Activated T-cell treated with anti-CD3 and anti-CD28 coated beads for 1 hour (primary cell): ENCODE results near the gene COL15A1.
"Not testable (repeated sequence)": the region's sequence is repeated elsewhere in the genome, so short reads cannot be mapped to it uniquely, and the experiment has no call there.

Experiments
- DNase-seq: peaks from one replicate; pipeline ENCODE4 v3.0.0-alpha.2; 2020; ENCODE audit warnings: low read depth

COL15A1 gene

DNA sequence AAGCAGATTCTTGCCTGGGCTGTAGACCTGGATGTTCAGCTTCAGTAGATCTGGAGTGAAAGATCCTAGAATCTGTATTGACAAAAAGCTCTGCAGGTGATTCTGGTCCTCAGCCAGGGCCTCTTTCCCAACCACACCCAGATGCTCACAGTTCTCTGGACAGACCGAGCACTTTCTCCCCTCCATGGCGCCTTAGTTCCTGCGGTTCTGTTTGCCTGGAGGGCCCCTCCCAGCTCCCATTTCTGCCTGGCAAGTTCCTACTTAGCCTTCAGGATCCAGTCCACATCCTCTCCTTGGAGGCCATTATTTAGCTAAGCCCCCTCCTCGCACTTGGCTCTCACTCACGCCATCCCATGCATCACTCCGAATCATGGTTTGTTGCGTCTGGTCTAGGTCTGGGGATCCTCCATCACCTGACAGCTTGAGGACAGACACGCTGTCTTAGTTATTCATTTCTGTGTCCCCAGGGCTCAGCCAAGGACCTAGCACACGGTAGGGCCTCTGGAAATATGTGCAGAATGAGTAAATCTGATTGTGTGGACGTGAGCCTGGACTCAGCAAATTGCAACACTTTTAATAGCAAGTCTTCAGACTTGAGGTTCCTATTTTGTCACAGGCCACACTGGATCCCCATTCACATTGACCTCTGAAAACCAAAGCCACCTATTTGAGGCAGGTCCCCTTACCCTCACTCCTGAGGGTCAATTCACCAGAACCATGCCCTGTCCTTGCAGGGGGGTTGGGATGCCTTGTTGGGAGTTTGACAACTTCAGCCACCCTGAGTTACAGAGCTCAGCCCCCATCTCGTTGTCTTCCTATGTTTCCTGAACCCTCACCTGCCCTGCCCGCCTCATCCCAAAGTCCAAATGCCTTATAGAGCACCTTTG is 50.7 kb downstream of the COL15A1 start:
- DNase-seq: no peak

DNA sequence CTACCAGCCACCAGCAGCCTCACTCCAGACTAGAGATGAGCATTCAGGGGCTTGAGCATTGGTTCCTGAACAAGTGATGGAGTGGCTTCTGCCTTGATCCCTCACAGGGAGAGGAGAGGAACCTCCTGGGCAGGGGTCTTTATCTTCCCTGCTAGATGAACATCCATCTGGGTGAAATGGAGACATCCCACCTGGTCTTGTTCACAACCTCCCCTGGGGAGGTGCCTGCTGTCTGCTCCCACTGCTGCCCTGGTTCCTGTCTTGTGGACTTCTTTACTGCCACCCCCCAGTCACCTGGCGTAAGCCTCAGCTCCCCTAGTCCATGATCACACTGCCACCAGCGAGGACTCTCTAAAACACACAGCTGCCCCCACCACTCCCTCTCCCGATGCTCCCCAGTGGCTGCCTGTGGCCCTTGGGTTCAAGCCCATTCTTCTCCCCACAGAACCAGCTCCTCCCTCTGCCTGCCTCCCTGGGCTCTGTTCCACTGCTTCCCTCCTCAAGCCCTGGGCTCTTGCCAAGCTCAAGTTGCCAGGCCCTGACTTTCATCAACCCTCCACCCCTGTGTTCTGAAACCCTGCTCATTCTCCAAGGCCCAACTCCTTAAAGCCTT is 51.5 kb downstream of the COL15A1 start:
- no peak for DNase-seq

DNA sequence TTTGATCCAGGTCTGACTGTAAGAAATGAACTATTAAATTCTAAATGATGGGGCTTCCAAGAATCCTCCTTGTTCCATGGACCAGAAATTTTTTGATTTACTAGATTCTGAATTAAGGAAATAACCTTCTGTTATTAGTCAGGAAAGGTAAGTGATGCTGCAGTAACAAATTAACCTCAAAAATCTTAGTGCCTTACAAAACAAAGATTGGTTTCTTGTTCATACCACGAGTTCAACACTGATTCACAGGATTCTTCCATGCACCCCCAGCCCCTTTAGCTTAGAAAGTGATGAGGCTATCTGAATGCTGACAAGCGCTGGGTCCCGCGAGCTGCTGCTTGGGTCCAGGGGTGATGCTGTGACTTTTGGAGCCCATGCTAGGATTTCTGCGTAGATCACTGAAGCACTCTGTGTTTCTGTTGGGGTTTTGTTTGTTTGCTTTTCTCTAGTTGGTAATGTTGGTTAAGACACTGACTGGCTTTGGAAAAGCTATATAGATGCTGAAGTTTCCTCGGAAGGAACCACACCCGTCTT is 52.3 kb downstream of the COL15A1 start:
- DNase-seq: no peak

DNA sequence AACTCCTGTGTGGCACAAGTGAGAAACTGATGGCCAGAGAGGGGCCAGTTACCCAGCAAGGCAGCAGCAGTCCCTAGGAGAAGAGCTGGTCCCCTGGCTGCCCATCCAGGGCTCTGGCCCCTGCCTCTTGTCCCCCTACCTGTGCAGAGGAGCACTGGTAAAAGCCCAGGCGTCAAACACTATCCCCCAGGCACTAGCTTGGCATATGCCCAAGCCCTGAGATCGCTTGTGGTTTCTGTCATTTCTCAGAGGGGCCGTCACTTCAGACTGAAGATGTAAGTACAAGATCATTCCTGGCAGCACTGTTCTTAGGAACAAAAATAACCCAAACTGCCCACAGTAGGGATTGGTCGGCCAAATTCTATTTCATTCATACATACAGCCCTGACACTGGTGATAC is 53.9 kb downstream of the COL15A1 start:
- DNase-seq: no peak

DNA sequence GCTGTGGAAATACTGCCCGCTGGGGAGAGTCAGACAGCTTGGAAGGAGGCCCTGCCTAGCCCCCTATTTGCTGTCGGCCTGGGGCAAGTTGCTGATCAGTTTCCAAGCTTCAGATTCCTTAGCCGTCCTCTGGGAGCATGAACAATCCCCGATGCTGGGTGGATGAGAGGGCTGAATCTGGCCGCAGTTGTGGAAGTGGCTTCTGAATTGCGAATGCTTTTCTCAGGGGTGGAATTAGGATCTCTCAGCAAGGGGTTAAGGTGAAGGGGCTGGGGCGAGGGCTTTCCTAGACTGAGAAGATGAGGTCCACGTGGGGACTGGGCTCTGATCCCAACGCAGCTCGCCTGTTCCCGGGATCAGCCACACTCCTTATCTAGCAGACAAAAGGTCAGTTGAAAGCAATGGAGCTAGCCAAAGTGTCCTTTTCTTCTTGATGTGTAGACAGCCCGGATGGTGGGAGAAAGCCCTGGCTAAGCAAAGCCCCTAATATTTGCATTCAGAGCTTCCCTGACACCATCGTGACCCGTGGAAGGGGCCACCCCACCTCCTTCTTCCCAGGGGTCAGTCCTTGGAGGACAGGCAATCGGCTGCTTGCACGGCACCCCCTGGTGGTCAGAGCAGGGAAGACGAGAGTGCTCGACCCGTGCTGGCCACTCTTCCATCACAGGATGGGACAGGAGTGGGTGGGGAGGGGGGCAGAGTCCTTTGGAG is 54.9 kb downstream of the COL15A1 start:
- peak; percentile 53 for DNase-seq

DNA sequence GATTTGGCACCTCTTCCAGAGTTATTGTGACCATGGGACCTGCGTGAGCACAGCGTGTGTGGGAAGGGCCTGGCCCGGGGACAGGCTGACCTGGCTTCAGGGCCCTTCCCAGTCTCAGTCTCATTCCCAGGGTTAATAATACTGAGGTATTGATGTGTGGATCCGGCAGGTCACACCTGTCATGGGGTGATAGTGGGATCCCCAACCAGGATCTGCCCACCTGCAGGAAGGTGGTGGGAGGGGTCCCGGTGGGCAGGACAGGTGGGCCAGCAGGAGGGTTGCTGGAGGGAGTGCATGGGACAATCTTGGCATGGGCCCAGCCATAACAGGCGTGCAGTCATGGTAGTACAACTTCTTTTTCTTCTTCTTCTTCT is 55.4 kb downstream of the COL15A1 start:
- DNase-seq: no peak

DNA sequence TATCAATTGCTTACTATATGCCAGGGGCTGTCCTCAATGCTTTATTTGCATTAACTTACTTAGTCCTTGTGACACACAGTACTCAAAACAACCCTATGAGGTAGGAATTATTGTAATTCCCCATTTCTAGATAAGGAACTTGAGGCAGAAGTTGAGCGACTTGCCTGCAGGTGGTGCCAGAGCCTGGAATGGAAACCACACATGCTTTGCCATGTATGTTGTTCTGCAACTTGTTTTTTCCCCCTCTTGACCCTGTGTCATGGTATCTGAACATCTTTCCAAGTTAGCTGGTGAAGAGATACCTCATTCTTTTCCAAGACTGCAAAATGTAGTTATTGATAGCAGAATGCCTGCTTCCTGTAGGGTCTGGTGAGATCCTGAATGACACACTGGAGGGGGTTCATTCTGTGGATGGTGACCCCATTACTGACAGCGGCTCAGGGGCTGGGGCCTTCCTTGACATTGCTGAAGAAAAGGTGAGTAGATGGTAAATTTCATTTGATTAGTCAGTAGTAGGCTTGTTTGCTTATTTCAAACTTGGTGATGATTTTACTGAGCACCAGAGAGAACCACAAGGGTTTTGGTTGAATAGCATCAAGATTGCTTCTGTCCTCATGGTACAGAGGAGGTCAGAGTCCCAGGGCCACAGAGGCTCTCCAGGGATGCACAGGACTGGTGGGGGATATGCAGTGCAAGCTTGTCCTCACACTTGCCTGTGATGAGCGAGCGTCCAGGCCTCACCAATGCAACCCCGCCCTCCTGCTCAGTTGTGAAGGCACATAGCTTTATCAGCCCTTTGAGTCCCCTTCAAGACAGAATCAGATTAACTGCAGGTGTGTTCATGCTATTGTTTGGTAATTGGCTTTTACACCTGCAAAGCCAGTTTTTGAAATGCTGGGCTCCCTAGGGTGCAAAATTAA is 57.0 kb downstream of the COL15A1 start:
- peak; percentile 53 for DNase-seq

DNA sequence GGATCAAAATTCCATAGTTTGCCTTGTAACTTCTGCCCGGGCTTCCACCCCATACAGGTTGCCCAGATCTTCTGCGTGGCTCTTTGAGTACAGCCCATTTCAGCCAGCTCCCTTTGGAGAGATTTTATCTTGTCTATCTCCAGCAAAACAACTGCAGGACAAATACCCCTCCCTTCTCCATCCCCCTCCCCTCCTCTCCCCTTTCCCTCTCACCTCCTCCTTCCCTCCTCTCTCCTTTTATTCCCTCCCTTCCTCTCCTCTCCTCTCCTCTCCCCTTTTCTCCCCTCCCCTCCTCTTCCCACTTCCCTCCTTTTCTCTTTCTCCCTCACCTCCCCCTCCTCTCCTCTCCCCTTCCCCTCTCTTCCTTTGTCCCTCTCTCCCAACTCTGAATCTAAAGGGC is 58.2 kb downstream of the COL15A1 start:
- no peak for DNase-seq

DNA sequence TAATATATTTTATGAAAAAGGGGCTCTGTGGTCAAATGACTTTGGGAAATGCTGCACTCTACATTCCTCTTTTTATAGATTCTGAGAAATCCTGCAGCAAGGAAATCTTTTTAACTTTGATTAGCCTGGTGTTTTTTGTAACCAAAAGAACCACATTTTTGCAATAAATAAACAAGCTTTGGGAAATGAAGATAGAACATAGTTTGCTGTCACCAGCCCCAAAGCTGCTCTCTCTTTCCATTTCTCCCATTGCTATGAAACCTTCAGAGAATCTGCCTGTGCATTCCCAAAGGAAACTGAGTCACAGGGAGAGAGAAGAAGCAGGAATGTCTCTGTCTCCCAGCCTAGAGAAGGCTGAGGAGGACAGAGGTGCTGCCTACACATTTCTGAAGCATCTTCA is 59.0 kb downstream of the COL15A1 start:
- no peak for DNase-seq

DNA sequence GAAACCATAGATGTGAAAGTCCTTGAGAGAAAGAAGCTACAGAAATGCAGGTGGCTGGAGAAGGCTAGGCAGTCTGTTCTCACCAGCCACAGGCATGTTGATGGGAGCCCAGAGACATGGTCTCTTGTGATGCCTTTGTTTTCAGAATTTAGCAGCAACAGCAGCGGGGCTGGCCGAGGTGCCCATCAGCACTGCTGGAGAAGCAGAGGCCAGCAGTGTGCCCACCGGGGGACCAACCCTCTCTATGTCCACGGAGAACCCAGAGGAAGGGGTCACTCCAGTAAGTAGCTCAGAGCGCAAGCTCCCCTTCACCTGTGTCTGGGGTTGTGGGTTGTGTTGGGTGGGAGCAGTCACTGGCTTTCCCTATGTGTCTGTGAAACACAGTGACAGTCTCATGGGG is 59.6 kb downstream of the COL15A1 start:
- no peak for DNase-seq

DNA sequence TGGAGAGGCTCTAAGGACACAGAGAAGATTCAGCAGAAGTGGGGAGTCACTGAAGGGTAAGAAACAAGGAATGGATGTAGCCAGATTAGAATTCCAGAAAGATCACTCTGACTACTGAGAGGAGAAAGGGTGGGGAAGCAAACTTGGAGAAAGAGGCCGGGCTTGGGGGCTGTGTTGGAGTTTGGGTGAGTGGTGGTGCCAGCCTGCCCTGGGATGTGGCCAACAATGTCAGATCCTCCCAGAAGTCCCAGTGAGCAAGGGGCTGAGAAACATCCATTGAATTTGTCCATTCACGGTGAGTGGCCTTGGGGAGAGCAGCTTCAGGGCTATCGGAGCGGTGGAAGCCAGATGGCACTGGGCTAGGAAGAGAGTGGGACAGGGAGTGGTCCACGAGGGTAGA is 60.4 kb downstream of the COL15A1 start:
- no peak for DNase-seq

DNA sequence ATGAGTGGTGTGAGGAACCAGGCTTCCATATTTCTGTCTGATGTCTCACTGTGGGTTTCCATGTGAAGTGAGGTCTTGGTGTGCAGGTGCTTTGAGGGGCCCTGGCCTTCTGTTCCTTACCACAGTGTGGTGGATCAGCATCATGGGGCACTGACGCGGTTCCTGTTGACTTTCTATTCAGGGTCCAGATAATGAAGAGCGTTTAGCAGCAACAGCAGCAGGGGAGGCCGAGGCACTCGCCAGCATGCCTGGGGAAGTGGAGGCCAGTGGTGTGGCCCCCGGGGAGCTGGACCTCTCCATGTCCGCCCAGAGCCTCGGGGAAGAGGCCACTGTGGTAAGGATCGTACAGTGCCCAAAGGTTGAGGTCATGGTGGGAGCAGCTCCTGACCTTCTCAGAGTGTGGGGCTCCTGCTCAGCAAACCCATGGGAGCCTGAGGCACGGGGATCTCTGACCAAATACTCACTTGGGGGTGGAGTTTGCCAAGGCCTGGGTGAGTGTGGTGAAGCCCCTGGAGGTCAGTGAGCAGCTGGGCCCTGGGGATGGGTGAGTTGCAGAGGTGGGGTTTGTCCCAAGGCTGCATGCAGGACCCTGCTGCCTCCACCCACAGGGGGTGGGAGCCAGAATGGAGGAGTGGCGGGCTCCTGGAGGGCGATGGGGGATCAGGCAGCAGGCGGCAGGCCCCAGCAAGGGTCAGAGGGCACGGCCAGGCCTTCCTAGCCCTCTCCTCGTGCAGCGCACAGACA is 61.2 kb downstream of the COL15A1 start:
- no peak for DNase-seq

DNA sequence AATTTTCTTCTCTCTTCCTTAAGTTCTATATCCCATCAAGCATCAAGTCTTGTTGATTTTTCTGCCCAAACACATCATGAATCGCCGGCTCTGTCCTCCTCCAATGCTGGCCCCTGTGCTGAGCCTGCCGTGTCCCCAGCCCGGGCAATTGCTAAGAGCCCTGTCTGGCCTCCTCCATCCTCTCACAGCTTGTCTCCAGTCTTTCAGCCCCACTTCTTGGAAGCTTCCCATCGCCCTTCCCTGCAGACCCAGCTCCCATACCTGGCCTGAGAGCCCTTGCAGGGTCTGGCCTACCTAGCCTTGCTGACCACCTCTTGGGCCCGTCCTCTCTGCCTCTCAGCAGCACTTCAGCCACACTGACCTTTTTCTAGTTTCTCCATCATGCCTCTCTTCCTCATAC is 61.9 kb downstream of the COL15A1 start:
- DNase-seq: no peak

DNA sequence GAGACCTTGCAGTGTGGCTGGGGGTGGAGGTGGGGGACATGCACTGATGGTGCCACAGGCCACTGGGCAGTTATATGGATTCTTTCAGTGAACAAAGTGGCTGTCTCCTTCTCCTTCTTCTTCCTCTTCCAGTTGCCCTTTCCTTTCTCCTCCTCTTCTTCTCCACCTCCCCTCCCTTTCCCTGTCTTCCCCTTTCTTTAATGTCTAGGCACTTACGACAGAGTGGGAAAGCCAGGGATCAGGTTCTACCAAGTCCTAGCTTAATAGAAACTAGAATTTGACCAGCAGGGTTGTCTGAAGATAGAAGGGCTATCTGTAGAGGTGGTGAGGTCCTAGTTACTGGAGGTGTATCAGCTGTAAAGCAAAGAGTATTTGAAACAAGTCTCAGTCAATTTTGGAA is 62.8 kb downstream of the COL15A1 start:
- no peak for DNase-seq

DNA sequence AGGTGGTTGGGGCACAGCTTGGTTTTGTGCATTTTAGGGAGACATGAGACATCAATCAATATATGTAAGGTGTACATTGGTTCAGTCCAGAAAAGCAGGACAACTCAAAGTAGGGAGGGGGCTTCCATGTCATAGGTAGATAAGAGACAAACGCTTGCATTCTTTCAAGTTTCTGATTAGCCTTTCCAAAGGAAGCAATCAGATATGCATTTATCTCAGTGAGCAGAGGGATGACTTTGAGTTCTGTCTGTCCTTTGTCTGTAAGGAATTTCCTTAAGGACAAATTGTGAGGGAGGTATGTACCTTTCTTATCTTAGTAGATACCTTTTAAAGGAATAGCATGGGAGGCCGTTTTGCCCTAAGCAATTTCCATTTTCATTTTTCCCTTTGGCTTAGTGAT is 63.3 kb downstream of the COL15A1 start:
- no peak for DNase-seq

DNA sequence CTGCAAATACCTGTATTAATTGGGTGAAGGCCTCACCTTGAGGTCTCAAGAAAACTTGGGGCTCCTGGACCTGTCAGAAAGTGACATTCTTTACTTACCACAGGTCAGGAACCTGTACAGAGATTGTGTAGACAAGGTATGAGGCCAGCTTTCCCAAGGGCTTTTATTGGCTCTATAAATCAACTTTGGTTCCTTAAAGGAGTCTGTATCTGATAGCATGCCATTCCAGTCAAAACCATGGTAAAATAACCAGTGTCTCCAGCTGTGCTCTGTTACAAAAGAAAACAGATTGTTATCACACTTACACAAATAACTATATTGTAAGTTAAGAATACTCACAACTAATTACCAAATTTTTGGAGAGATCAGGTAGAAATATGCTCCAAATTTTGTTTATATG is 64.5 kb downstream of the COL15A1 start:
- DNase-seq: no peak

DNA sequence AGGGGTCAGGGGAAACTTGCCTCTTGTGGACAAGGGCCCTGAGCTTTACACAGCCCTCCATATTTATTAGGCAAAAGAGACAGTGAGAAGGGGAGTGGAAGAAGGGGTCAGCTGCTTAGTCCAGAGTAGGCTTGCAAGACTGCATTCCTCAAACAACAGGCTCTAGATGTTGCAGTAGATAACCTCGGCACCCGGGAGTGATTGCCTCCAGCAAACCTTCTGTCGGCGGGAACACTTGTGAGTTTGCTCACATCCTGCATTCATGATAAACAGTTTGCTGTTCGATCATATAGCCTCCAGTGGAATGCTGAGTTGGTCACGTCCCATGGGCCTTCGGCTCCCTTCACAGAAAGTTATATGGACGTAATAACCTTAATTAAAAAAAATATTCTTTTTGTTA is 66.7 kb downstream of the COL15A1 start:
- not testable (repeated sequence) for DNase-seq

DNA sequence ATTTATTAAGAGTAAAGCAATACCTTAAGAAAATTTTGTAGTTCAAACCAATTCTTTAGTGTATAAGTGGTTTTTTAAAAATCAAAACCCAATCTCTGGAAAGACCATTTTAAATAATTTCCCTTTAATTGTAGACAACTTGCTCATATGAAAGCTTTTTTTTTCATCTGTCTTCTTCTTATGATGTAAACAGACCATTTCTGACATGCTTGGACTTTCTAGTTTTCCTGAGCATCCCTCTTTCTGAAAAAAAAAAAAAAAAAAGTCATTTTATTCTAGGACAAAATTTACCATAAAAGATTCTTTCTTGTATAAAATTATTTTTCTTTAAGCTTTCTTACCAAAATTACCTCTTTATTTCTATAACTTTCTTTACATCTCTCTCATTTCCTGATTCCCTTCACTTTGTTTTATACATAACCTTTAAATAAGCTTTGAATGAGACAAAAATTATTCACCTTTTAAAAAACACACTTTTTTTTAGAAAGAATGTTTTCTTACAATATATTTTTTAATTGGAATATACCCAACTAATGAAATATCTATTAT is 67.5 kb downstream of the COL15A1 start:
- no peak for DNase-seq

DNA sequence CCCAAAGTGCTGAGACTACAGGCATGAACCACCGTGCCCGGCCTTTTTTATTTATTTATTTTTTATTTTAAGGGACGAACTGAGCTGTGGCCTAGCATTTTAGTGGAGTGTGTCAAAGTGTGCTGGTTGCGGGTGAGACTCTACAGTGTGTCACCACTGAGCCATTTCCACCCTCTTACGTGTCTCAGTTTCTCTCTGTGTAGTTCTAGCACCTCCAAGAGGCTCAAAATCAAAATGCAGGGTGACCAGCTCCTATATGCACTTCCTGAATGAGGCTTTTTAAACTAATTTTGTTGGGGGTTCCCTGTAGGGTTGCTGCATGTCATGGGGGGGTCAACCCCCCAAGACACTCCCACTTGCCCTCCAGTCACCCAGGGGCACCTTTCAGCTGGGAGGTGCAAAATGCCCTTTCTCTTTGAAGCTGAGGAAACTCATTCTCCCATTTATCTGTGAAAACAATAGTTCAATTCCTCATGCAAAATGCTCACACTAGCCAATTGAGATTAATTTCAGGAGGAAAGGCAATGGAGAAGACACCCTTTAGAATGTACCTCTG is 69.3 kb downstream of the COL15A1 start:
- no peak for DNase-seq

DNA sequence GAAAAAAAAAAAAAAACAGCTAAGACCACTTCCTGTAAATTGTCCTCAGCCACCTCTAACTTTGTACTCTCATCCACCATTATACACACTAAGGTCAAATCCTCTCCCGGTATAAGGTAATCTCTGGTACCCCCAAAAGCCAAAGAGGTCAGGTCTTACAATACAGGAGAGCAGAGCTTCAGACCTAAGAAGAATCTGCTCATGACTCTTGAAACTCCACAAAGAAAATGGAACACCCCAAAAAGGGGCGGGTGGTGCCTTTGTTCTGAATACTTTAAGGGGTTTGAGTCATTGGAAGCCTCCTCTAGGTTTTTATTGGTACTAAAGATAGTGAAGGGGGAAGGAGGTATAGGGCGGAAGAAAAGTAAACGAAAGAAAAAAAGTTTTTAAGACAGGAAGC is 69.8 kb downstream of the COL15A1 start:
- DNase-seq: no peak
